Bronchial epithelial cell (primary cell): Measurements from ENCODE around the gene ERVFRD-1. TPM values are rescaled to one million over a fixed set of nuclear protein-coding genes. Genes with fewer than 3 reads are reported as not detected.

ENCODE experiments used
- DNase-seq: peaks from one replicate; pipeline ENCODE4 v3.0.0-alpha.2; 2010; ENCODE audit warnings: low read depth
- FAIRE-seq: peaks from 2 replicates; lab custom pipeline; 2011; peaks lifted over from hg19 to GRCh38; lab: Jason Lieb, UNC
- H3K27me3 ChIP-seq: 2 replicates; pipeline ENCODE4 v1.5.1; 2011; ENCODE audit warnings: low read length; ENCODE audit not compliant: control insufficient read depth, insufficient read depth
- H3K36me3 ChIP-seq: 2 replicates; pipeline ENCODE4 v1.5.1; 2011; ENCODE audit warnings: low read length; ENCODE audit not compliant: control insufficient read depth, insufficient read depth
- H3K4me3 ChIP-seq: 2 replicates; pipeline ENCODE4 v1.5.1; 2011; ENCODE audit warnings: mild to moderate bottlenecking, low read depth, low read length, control low read depth
- CTCF ChIP-seq: IDR thresholded peaks from 2 replicates; pipeline ENCODE4 v1.5.1; 2011; ENCODE audit warnings: mild to moderate bottlenecking, moderate library complexity, low read length, control low read depth, inconsistent platforms; ENCODE audit not compliant: insufficient read depth, severe bottlenecking
- total RNA-seq: library from RNA; depleted of rRNA; stranded (reverse); fragments of >200 nt; gene quantifications from 2 replicates; pipeline ENCODE4 v1.2.1, GENCODE V29; 2014

Gene ERVFRD-1
- total RNA-seq, 1 donor from 2014 or later, result not detected

- H3K4me3 ChIP-seq, result no peak overlapping the region
- H3K36me3 ChIP-seq, result peaks cover under 1% of the 10 kb centered on the region
- no peak for TF ChIP-seq CTCF
- DNase-seq (no peak), FAIRE-seq (no peak)
- no peaks in the 10 kb centered on the region for H3K27me3 ChIP-seq
Observed at GRCh38 chr6:11097476-11097875, 14.0 kb downstream of the ERVFRD-1 start.

DNA sequence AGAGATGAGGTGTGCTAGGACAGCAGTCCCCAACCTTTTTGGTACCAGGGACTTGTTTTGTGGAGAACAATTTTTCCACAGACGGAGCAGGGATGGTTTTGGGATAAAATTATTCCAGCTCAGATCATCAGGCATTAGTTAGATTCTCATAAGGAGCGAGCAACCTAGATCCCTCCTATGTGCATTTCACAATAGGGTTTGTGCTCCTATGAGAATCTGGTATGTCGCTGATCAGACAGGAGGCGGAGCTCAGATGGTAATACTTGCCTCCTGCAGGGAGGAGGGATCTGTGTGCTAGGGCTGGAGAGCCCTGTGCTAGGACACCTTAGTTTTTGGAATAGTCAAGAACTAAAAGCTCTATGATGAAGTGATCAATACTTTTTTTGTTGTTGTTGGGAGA, 15.4 kb downstream of the ERVFRD-1 start:
- Histone ChIP-seq H3K27me3 (no peaks in the 10 kb centered on the region), H3K36me3 (no peaks in the 10 kb centered on the region), H3K4me3 (no peak overlapping the region)
- FAIRE-seq, result no peak
- DNase-seq, result peak; percentile 79
- no peak for TF ChIP-seq CTCF

DNA sequence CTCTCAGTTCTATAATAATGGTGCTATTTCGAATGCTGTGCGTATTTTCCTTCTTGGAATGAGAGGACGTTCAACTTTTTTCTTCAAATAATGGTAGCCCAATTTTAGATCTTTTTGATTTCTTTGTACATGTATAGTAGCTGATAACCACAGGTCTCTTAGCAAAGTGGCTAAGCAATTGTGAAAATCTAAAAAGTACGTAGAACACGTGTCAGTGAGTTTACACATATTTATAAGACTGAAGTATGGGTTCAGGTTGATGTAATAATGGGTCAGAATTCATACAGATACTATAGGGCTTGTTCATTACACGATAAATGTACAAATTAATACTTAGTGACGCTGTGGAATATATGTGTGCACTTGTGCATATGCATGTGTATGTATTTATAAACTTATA, 16.6 kb downstream of the ERVFRD-1 start:
- DNase-seq (no peak), FAIRE-seq (no peak)
- Histone ChIP-seq H3K4me3 (peak overlapping the region; percentile 100), H3K36me3 (no peaks in the 10 kb centered on the region), H3K27me3 (no peaks in the 10 kb centered on the region)
- no peak for TF ChIP-seq CTCF

GRCh38 chr6:11094411-11094851, 17.1 kb downstream of the ERVFRD-1 start:
- peak overlapping the region; percentile 100 for H3K4me3 ChIP-seq
- DNase-seq, result peak; percentile 44
- no peaks in the 10 kb centered on the region for H3K27me3 ChIP-seq
- FAIRE-seq, result no peak
- no peak for TF ChIP-seq CTCF
- H3K36me3 ChIP-seq, result no peaks in the 10 kb centered on the region

DNA sequence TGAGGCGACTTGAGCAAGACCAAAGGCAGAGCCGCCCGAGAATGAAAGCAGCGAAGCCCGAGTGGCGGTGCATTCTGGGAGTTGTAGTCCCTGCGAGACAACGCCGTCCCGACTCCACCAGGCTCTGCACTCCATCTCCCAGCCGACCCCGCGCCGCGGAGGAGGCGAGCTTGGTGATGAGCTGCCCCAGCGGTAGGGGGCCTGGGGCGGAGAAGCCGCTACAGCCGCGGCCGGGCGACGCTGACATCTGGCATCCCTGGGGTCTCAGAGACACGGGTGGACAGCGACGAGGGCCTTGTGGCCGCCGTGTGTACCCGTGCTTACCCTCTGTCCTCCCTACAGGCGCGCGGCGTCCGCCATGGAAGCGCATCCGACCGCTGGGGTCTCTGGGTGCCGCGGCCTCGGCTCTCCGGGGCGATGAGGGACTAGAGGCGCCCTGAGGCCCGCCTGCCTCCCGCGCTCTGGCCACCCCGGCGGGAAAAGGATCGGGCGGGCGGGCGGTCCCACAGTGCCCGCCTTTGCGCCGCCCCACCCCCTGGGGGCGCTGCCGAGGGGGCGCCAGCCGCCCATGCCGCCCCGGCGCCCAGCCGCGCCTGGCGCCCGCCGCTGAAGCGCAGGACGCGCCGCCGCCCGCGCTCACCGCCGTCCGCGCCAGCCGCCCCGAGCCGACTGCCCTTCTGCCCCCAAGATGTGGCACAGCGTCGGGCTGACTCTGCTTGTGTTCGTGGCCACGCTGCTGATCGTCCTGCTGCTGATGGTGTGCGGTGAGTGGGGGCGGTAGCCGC, 17.7 kb downstream of the ERVFRD-1 start, which contains the start of gene SMIM13:
TSS of gene SMIM13 (plus strand) at position 209 of the 785 bp plus-strand sequence. CDS start at position 689, 480 bp downstream.
- FAIRE-seq, result no peak
- DNase-seq, result peak; percentile 94
- no peaks in the 10 kb centered on the region for H3K36me3 ChIP-seq
- H3K27me3 ChIP-seq, result no peaks in the 10 kb centered on the region
- H3K4me3 ChIP-seq, result peak within 1 kb of the TSS; percentile 100
- TF ChIP-seq CTCF, result peak; percentile 44

GRCh38 chr6:11093376-11093625, 18.2 kb downstream of the ERVFRD-1 start:
- FAIRE-seq, result no peak
- no peaks in the 10 kb centered on the region for H3K27me3 ChIP-seq
- no peak for TF ChIP-seq CTCF

More at GRCh38 chr6:11093376-11093625, 18.2 kb downstream of the ERVFRD-1 start:
- Histone ChIP-seq H3K36me3 (no peaks in the 10 kb centered on the region), H3K4me3 (peak overlapping the region; percentile 100)
- no peak for DNase-seq
